Measurements from ENCODE around the gene PAX3.
"Not testable (repeated sequence)": the region's sequence is repeated elsewhere in the genome, so short reads cannot be mapped to it uniquely, and the experiment has no call there.

PAX3 gene

DNA sequence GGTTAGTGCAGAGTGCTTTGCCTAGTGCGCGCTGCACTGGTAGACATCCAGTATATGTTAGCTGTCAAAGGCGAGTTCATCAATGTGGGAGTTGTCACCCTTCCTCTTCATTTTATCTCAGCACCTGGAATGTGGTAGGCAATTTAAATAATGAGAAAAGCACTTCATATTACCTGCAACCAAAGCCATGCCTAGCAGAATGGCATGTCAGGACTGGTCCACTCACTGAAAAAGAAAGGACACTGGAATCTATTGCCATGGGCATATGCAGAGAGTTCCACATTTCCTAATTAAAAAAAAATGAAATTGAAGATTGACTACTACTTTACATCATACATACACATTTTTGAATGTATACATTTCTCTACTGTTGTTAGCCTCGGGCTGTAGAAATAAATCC is 139.6 kb downstream of the PAX3 start:
- Histone ChIP-seq H3K36me3 (ENCODE audit: control insufficient read depth, insufficient read depth, low read length) (no peaks in the 10 kb centered on the region), H3K27me3 (replicated peaks; ENCODE audit: control insufficient read depth, insufficient read depth, low read length, poor library complexity, severe bottlenecking) (no peaks in the 10 kb centered on the region), H3K4me3 (ENCODE audit: insufficient read depth, low read depth, low read length, poor library complexity, severe bottlenecking) (no peak overlapping the region), H3K9me3 (ENCODE audit: control insufficient read depth, low read length) (no peaks in the 10 kb centered on the region), H3K4me1 (ENCODE audit: control insufficient read depth, insufficient read depth, low read length, poor library complexity, severe bottlenecking) (no peaks in the 10 kb centered on the region), H3K27ac (ENCODE audit: insufficient read depth, low read length, poor library complexity, severe bottlenecking) (no peak overlapping the region)
- no peak for DNase-seq

DNA sequence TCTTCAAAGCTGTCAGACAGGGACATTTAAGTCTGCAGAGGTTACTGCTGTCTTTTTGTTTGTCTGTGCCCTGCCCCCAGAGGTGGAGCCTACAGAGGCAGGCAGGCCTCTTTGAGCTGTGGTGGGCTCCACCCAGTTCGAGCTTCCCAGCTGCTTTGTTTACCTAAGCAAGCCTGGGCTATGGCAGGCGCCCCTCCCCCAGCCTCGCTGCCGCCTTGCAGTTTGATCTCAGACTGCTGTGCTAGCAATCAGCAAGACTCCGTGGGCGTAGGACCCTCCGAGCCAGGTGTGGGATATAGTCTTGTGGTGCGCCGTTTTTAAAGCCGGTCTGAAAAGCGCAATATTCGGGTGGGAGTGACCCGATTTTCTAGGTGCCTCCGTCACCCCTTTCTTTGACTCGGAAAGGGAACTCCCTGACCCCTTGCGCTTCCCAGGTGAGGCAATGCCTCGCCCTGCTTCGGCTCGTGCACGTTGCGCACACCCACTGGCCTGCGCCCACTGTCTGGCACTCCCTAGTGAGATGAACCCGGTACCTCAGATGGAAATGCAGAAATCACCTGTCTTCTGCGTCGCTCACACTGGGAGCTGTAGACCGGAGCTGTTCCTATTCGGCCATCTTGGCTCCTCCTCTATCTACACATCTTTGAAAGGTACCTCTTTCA is 143.7 kb downstream of the PAX3 start:
- not testable (repeated sequence) for DNase-seq; H3K27ac ChIP-seq (ENCODE audit: insufficient read depth, low read length, poor library complexity, severe bottlenecking); H3K4me3 ChIP-seq (ENCODE audit: insufficient read depth, low read depth, low read length, poor library complexity, severe bottlenecking); H3K36me3 ChIP-seq (ENCODE audit: control insufficient read depth, insufficient read depth, low read length); H3K4me1 ChIP-seq (ENCODE audit: control insufficient read depth, insufficient read depth, low read length, poor library complexity, severe bottlenecking); H3K9me3 ChIP-seq (ENCODE audit: control insufficient read depth, low read length); H3K27me3 ChIP-seq (replicated peaks; ENCODE audit: control insufficient read depth, insufficient read depth, low read length, poor library complexity, severe bottlenecking)
